NCI-H2171 treated with DMSO at 0.1 percent for 48 hours (cell line): Measurements from ENCODE around the gene SLC18B1.

Experiments used
- DNase-seq: peaks from one replicate; lab custom pipeline; 2025; lab: John Stamatoyannopoulos, UW

SLC18B1 gene

GRCh38 chr6:132797951-132798868 lies at the start of gene SLC18B1:
Gene SLC18B1, minus strand, starts transcription at chr6:132798637. Its CDS starts 181 bp downstream, at chr6:132798456.
- peak; percentile 65 for DNase-seq

DNA sequence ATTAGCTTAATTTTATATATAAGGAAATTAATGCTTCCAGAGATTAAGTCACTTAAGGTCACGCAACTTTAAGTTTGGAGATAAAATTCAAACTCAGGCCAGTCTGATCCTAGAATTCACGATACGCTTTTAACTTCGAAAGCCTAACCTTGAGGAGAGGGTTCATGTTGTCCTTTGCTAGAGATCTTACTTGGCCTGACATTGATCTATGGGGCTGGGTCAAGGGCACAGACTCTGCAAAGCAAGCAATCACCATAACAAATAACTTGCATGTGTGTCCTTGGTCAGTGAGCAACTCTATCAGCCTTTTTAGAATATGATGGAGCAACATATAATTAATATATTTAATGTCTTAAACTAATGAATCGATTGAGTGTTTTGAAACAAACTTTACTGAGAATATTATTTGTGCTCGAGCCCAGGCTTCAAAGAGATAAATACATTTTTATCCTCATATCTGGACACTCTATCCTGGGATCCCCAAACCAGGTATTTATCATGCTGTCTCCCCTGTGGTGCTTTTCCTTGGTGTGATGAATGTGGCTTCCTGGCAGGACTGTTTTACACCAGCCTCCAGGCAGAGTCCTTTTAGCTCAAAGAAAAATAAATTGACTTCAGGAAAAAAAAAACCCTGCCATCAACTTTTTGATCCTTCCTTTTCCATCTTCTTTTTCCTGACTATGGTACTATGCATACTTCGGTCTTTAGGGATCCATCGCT lies 45.0 kb upstream of the SLC18B1 start:
- no peak for DNase-seq

DNA sequence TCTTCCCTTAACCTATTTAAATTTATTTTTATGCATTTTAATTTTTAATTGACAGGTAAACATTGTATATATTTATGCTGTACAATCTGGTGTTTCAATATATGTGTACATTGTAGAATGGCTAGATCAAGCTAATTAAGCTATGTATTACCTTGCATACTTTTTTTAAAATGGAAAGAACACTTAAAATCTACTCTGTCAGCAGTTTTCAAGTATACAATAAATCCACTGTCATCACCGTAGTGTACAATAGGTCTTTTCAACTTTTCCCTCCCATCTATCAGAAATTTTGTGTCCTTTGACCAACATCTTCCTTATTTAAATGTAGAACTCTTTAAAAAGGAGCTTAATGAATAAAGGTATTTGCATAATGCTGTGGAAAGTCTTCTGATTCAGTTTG lies 43.5 kb upstream of the SLC18B1 start:
- no peak for DNase-seq

DNA sequence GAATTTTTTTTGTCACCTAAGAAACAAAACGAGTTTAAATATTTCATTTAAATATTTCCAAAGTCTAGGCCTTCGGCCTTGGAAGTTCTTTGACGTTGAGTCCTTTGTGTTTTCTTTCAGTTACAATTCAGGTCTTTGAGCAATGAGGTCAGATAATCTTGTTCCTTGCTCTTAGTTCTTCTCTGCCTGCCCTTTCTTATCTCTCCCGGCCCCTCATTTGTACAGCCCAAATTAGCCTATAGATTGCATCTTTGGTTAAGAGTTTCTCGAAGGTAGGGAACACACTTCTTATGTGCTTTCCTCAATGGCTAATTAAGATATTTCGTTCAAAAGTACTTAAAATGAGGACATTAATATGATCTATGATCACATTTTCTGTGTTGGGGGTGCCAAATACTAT lies 34.5 kb upstream of the SLC18B1 start:
- DNase-seq: no peak

DNA sequence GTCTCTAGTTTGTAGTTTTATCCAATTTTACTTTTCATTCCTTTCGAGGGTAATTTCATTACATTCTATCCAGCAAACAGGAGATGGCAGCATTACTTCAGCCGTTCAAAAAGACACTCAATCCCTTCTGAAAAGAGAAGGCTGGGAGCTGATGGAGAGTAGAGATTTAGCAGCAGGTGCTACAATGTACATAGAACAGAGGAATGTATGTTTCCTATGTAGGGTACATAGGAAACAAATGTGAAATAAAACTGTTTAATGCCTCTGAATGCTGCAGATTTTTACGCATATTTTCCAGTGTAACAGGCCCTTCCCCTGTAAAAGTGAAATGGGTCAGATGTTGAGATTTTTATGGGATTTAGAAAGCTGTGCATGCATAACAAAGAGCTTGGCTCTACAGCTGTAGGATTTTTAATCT lies 31.9 kb upstream of the SLC18B1 start:
- DNase-seq: peak; percentile 75

DNA sequence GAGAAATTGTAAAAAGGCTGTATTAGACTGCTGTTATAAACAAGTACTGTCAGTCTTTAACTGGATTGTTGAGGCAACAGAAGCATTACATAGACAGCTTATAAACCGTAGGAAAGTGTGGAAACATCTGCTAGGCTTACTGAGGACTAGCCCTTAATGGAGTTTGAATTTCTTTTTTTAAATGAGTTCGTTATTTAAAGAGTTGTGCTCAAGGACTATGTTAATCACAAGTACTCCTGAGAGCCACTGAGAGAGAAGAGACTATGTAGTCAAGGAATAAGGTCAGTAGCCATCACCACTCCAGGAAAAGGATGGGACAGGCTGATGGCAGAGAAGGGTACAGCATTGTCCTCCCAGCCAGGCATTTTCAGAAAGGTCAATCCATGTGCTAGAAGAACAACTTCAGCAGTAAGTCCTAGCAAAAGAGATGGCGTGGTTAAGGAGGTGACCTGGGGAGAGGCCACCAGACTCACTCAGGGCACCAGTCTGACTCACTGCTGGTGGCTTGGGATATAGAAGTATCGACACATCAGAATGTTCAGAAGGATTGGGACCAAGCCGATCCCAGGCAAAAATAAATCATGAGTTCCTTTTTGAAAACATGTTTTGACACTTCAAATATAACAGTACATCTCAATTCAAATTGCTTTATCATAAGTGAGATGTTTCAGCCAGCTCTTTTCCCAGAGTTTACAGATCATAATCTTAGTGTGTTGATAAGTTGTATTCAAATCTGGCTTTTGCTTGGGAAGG lies 22.4 kb upstream of the SLC18B1 start:
- peak; percentile 35 for DNase-seq

GRCh38 chr6:132819405-132820161 lies 21.1 kb upstream of the SLC18B1 start:
- DNase-seq: peak; percentile 21

- DNase-seq: no peak
These were observed 20.2 kb upstream of the SLC18B1 start for GRCh38 chr6:132818404-132819359.

- no peak for DNase-seq
These were observed 19.3 kb upstream of the SLC18B1 start for GRCh38 chr6:132817554-132818403.

DNA sequence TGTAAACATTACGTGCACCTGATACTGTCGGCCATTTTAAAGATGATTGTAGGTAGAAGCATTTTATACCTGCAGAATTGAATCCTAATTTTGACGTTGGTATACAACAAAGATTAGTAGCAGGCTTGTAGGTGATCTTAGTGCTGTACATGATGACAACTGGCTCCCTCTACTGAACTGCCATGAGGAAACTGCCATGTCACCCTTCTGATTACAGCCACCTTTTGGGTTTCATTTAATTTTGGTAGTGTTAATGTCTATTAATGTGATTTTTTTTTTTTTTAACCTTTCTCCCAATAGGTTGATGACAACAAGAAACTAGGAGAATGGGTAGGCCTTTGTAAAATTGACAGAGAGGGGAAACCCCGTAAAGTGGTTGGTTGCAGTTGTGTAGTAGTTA lies 18.2 kb upstream of the SLC18B1 start:
- DNase-seq: no peak

- DNase-seq: no peak
These were observed 16.5 kb upstream of the SLC18B1 start for GRCh38 chr6:132814716-132815570.

- peak; percentile 68 for DNase-seq
These were observed 14.9 kb upstream of the SLC18B1 start for GRCh38 chr6:132813173-132813856.

DNA sequence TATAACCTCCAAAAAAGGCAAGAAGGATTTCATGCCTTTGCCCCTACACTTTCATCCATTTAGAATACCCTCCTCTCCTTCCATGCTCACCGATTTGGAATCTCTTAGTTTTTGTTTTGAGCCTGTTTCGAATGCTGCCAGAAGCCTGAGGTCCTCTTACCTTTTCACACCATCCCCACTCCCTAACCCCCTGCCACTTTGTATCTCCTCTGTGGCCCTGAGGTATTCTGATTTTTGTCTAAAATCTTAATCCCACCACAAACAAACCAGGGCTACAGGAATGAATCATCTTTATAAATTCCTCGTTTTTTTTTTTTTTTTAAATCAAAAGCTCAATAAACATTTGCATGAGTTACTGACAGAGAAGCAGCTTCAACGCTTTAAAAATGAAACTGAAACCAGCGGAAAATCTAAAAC lies 14.3 kb upstream of the SLC18B1 start:
- DNase-seq: no peak

DNA sequence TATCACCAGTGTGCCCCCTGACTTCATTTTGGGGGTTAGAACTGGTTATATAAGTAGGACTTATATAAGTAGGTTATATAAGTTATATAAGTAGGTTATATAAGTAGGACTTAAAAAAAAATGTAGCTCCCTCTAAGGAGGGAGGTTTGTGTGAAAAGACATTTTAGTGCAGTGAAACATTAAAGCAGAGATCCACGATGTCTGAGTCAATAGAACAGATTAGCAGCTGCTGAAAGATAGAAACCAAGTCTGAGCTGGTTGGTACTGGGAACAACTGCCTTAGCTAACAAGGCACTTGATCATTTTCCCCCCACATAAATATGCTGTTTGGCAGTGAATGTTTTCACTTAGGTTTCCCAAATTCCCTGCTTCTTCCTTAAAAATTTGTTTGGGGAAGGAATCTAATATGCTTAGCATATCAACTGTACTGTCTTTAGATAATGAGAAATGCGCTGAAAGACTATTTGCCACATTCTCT lies 13.9 kb upstream of the SLC18B1 start:
- DNase-seq: peak; percentile 19

GRCh38 chr6:132811276-132811675 lies 12.8 kb upstream of the SLC18B1 start:
- no peak for DNase-seq

GRCh38 chr6:132805548-132805947 lies 7.1 kb upstream of the SLC18B1 start:
- no peak for DNase-seq

DNA sequence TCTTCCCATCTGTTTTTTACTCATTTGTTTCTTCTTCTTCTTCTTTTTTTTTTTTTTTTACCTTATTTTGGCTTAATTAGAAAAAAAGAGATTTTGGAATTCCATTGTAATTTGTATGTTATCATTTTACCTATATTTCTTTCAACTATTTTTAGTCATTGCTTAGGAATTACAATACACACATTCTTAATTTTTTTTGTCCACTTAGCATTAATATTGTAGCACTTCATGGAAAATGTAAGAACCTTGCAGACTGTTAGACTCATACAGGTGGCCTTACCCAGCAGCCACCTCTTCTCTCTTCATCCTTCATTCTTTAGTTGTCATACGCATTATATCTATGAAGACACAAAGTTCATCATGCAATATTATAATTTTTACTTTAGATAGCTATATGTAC lies 5.8 kb upstream of the SLC18B1 start:
- DNase-seq: no peak

GRCh38 chr6:132800656-132801055 lies 2.2 kb upstream of the SLC18B1 start:
- no peak for DNase-seq
